IMR-90 (cell line): Measurements from ENCODE around the gene TTC3. TPM values are rescaled to one million over a fixed set of nuclear protein-coding genes. Genes with fewer than 3 reads are reported as not detected.

Experiments
- ATAC-seq: fragments of 200-7000 bp; cut with Tn5 transposase; 2 replicates; pipeline ENCODE4 v1.9.1; 2020; ENCODE audit warnings: low read depth, mild to moderate bottlenecking, moderate library complexity
- BruUV-seq: library from RNA; stranded (reverse); fragments of 400-500 nt; replicated peaks from 2 replicates; lab custom pipeline; 2021; lab: Mats Ljungman, UMichigan
- CTCF ChIA-PET: fragments of 300-600 bp; formaldehyde crosslinking; extraction: SDS; loops from one replicate; lab custom pipeline; 2021; ENCODE audit warnings: antibody characterized with exemption; lab: Yijun Ruan, JAX
- POLR2A ChIA-PET: fragments of 300-600 bp; sonication (Branson Sonifier 250); formaldehyde crosslinking; loops from one replicate; lab custom pipeline; 2022; ENCODE audit warnings: antibody characterized with exemption; ENCODE audit not compliant: unreplicated experiment; lab: Charles Lee
- DNase-seq: peaks from one replicate; pipeline ENCODE4 v3.0.0; 2013
- H2AFZ ChIP-seq: replicated peaks from 2 replicates; pipeline ENCODE3; 2013; ENCODE audit warnings: low read length, mild to moderate bottlenecking; ENCODE audit not compliant: poor library complexity
- H2AK5ac ChIP-seq: 2 replicates; pipeline ENCODE4 v1.6.1; 2013; ENCODE audit warnings: low read depth, low read length, inconsistent platforms
- H2AK9ac ChIP-seq: replicated peaks from 2 replicates; pipeline ENCODE3; 2013; ENCODE audit warnings: mild to moderate bottlenecking, low read depth, low read length, moderate library complexity; ENCODE audit not compliant: poor library complexity
- H2BK120ac ChIP-seq: 2 replicates; pipeline ENCODE4 v1.6.1; 2013; ENCODE audit warnings: low read depth, low read length, inconsistent platforms
- H2BK15ac ChIP-seq: 3 replicates; pipeline ENCODE4 v1.6.1; 2013; ENCODE audit warnings: low read depth, low read length, inconsistent platforms
- H2BK20ac ChIP-seq: 2 replicates; pipeline ENCODE4 v1.6.1; 2013; ENCODE audit warnings: low read depth, mild to moderate bottlenecking, inconsistent platforms, low read length, moderate library complexity
- H2BK5ac ChIP-seq: 2 replicates; pipeline ENCODE4 v1.6.1; 2013; ENCODE audit warnings: mild to moderate bottlenecking, low read depth, low read length, inconsistent platforms; ENCODE audit not compliant: poor library complexity, severe bottlenecking
- H3K14ac ChIP-seq: replicated peaks from 2 replicates; pipeline ENCODE4 v1.6.1; 2013; ENCODE audit warnings: low read depth, low read length, inconsistent platforms
- H3K18ac ChIP-seq: 2 replicates; pipeline ENCODE4 v1.6.1; 2013; ENCODE audit warnings: low read depth, low read length, control low read depth
- H3K23ac ChIP-seq: 2 replicates; pipeline ENCODE4 v1.6.1; 2013; ENCODE audit warnings: low read depth, low read length, inconsistent platforms
- H3K27ac ChIP-seq: 2 replicates; pipeline ENCODE4 v1.5.1; 2013; ENCODE audit warnings: mild to moderate bottlenecking, control low read depth, low read length; ENCODE audit not compliant: insufficient read depth
- H3K27me3 ChIP-seq: 2 replicates; pipeline ENCODE4 v1.6.1; 2013; ENCODE audit warnings: low read length; ENCODE audit not compliant: control insufficient read depth, insufficient read depth
- H3K36me3 ChIP-seq: 2 replicates; pipeline ENCODE4 v1.6.1; 2013; ENCODE audit warnings: low read length, mixed read lengths; ENCODE audit not compliant: control insufficient read depth, insufficient read depth
- H3K4ac ChIP-seq: 2 replicates; pipeline ENCODE4 v1.6.1; 2013; ENCODE audit warnings: low read depth, low read length, inconsistent platforms
- H3K4me1 ChIP-seq: 2 replicates; pipeline ENCODE4 v1.6.1; 2013; ENCODE audit warnings: low read length, mixed read lengths; ENCODE audit not compliant: control insufficient read depth, insufficient read depth
- H3K4me2 ChIP-seq: 2 replicates; pipeline ENCODE4 v1.6.1; 2013; ENCODE audit warnings: low read depth, mild to moderate bottlenecking, control low read depth, low read length, moderate library complexity
- H3K4me3 ChIP-seq: 2 replicates; pipeline ENCODE4 v1.5.1; 2013; ENCODE audit warnings: low read depth, mild to moderate bottlenecking, control low read depth, low read length, moderate library complexity; ENCODE audit not compliant: insufficient read depth
- H3K56ac ChIP-seq: 2 replicates; pipeline ENCODE4 v1.6.1; 2013; ENCODE audit warnings: low read length, inconsistent platforms; ENCODE audit not compliant: insufficient read depth; ENCODE audit errors: extremely low read depth
- H3K79me1 ChIP-seq, 2 experiments: 2 replicates each; pipeline ENCODE4 v1.6.1; 2013; ENCODE audit warnings: low read length in 2 of 2, inconsistent platforms in 1 of 2, low read depth in 1 of 2
- H3K9ac ChIP-seq: 2 replicates; pipeline ENCODE4 v1.6.1; 2013; ENCODE audit warnings: low read depth, low read length, control low read depth
- H3K9me1 ChIP-seq: 2 replicates; pipeline ENCODE4 v1.6.1; 2013; ENCODE audit warnings: low read length, inconsistent platforms; ENCODE audit not compliant: insufficient read depth
- H3K9me3 ChIP-seq: 2 replicates; pipeline ENCODE4 v1.6.1; 2013; ENCODE audit warnings: low read length; ENCODE audit not compliant: control insufficient read depth, insufficient read depth
- H4K20me1 ChIP-seq: 2 replicates; pipeline ENCODE4 v1.6.1; 2013; ENCODE audit warnings: low read length, inconsistent platforms; ENCODE audit not compliant: insufficient read depth
- H4K5ac ChIP-seq: 2 replicates; pipeline ENCODE4 v1.6.1; 2013; ENCODE audit warnings: mild to moderate bottlenecking, low read depth, low read length, control low read depth
- H4K8ac ChIP-seq, 2 experiments: 2 replicates each; pipeline ENCODE4 v1.6.1; 2013; ENCODE audit warnings: low read depth in 2 of 2, low read length in 2 of 2, control low read depth in 1 of 2, inconsistent platforms in 1 of 2
- H4K91ac ChIP-seq: 2 replicates; pipeline ENCODE4 v1.6.1; 2013; ENCODE audit warnings: low read depth, low read length, inconsistent platforms; ENCODE audit not compliant: insufficient read depth
- BHLHE40 ChIP-seq: fragments of 150-350 bp; IDR thresholded peaks from 2 replicates; pipeline ENCODE4 v1.6.1; 2016; ENCODE audit warnings: mild to moderate bottlenecking, low read depth, low read length
- CHD1 ChIP-seq: IDR thresholded peaks from 2 replicates; pipeline ENCODE4 v1.6.1; 2012; ENCODE audit warnings: low read depth, low read length, improper control_type of control experiment
- FOS ChIP-seq: fragments of 150-350 bp; IDR thresholded peaks from 2 replicates; pipeline ENCODE4 v1.6.1; 2016; ENCODE audit warnings: low read depth, low read length
- MAFK ChIP-seq: IDR thresholded peaks from 2 replicates; pipeline ENCODE4 v1.6.1; 2012; ENCODE audit warnings: low read depth, low read length, improper control_type of control experiment
- MAZ ChIP-seq: IDR thresholded peaks from 2 replicates; pipeline ENCODE4 v1.6.1; 2012; ENCODE audit warnings: low read depth, mild to moderate bottlenecking, low read length, improper control_type of control experiment, moderate library complexity, borderline replicate concordance
- MXI1 ChIP-seq: IDR thresholded peaks from 2 replicates; pipeline ENCODE4 v1.6.1; 2012; ENCODE audit warnings: low read depth, mild to moderate bottlenecking, low read length, moderate library complexity, borderline replicate concordance
- NFE2L2 ChIP-seq: fragments of 150-350 bp; IDR thresholded peaks from 2 replicates; pipeline ENCODE4 v1.6.1; 2016; ENCODE audit warnings: low read depth, mild to moderate bottlenecking, low read length
- POLR2A ChIP-seq: IDR thresholded peaks from 2 replicates; pipeline ENCODE4 v1.6.1; 2012; ENCODE audit warnings: mild to moderate bottlenecking, low read depth, low read length
- RAD21 ChIP-seq: IDR thresholded peaks from 2 replicates; pipeline ENCODE4 v1.6.1; 2012; ENCODE audit warnings: low read length, improper control_type of control experiment
- RCOR1 ChIP-seq: IDR thresholded peaks from 2 replicates; pipeline ENCODE4 v1.6.1; 2012; ENCODE audit warnings: mild to moderate bottlenecking, low read length, improper control_type of control experiment; ENCODE audit not compliant: insufficient replicate concordance
- RFX5 ChIP-seq: IDR thresholded peaks from 2 replicates; pipeline ENCODE4 v1.8.0; 2012; ENCODE audit warnings: low read depth, mild to moderate bottlenecking, low read length, moderate library complexity
- SMC3 ChIP-seq: fragments of 150-350 bp; IDR thresholded peaks from 2 replicates; pipeline ENCODE4 v1.6.1; 2016; ENCODE audit warnings: low read depth, mild to moderate bottlenecking, antibody characterized with exemption, low read length, moderate library complexity
- WGBS, 2 experiments: methylation state at CpG; one replicate each; pipeline versions ENCODE4 v1.1.5 to v1.1.7; 2013; ENCODE audit warnings: missing lambda C conversion rate in 2 of 2; ENCODE audit not compliant: insufficient read length in 1 of 2; ENCODE audit errors: extremely low coverage in 2 of 2; 5-methylcytosine and 5-hydroxymethylcytosine counted together
- dilution Hi-C: fragments of 300-500 bp; cut with HindIII; formaldehyde crosslinking; loops from one replicate; pipeline ENCODE4 v1.14.3; 2018; ENCODE audit warnings: low sequenced_read_pairs; ENCODE audit not compliant: unreplicated experiment
- in situ Hi-C: fragments of 300-500 bp; cut with MboI; formaldehyde crosslinking; loops from 3 replicates; pipeline ENCODE4 v1.14.3; 2019; ENCODE audit warnings: low sequenced_read_pairs, inconsistent platforms, mixed read lengths
- intact Hi-C: fragments of 100-400 bp; cut with micrococcal nuclease; formaldehyde crosslinking; loops from 2 replicates; pipeline ENCODE4 v1.10.0; 2022
- polyA plus RNA-seq, 3 experiments: library from polyadenylated mRNA; depleted of rRNA; stranded (reverse); fragments of >200 nt; gene quantifications; 2 replicates each; pipeline ENCODE4 v1.2.3, GENCODE V29; 2012; ENCODE audit warnings: low replicate concordance in 1 of 3
- total RNA-seq: library from RNA; depleted of rRNA; stranded (reverse); fragments of >200 nt; gene quantifications from 2 replicates; pipeline ENCODE4 v1.2.3, GENCODE V29; 2012
- TF ChIP-seq, protein P1 (sequence below): conservative IDR thresholded peaks from 2 replicates; pipeline ENCODE4 v1.5.1; 2012; ENCODE audit warnings: mild to moderate bottlenecking, low read depth, low read length, improper control_type of control experiment
- TF ChIP-seq, protein P2 (sequence below): fragments of 150-350 bp; IDR thresholded peaks from 2 replicates; pipeline ENCODE4 v1.6.1; 2017; ENCODE audit warnings: mild to moderate bottlenecking, antibody characterized with exemption, low read length, low read depth

The TTC3 gene
- total and polyA plus RNA-seq, 2 of the 4 experiments (the other 2 are of a cell fraction) = 96.7 to 293 TPM

DNA sequence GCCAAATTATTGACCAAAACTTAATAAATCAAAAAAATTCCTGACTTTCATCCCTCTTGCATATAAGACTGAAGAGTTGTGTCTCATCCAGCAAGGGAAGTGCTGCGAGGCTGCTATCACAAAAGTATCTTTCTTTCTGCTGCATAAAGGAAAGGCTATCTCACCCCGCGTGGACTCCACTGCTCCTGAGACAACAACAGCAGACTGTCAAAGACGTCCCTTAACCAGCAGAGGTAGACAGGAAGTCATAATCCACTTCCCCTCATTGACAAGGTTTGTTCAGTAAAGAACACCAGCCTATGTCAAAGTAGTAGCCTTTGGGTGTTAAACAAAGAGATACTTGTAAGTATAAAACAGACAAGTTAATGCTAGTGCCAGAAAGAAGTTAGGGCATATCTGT lies 164.7 kb downstream of the TTC3 start:
- H2AK5ac ChIP-seq = no peak overlapping the region
- no peak overlapping the region for H4K8ac ChIP-seq
- ChIA-PET POLR2A (no interaction called here), CTCF (no interaction called here)
- no peak overlapping the region for H2BK5ac ChIP-seq
- H4K20me1 ChIP-seq = peaks cover 16% of the 10 kb centered on the region; the same call in 1 of the 2 replicates
- H3K27ac ChIP-seq = no peak overlapping the region
- no peak overlapping the region for H2BK120ac ChIP-seq
- H3K79me1 ChIP-seq = peaks cover 8 to 41% of the 10 kb centered on the region in 2 experiments
- H3K9me1 ChIP-seq = peaks cover 11% of the 10 kb centered on the region; the same call in 1 of the 2 replicates
- TF ChIP-seq CHD1 (no peak), RCOR1 (no peak), BHLHE40 (no peak), MAZ (no peak), POLR2A (no peak), RAD21 (no peak), RFX5 (no peak), MXI1 (no peak), NFE2L2 (no peak), SMC3 (no peak), MAFK (no peak), FOS (no peak)
- TF ChIP-seq, protein P1, sequence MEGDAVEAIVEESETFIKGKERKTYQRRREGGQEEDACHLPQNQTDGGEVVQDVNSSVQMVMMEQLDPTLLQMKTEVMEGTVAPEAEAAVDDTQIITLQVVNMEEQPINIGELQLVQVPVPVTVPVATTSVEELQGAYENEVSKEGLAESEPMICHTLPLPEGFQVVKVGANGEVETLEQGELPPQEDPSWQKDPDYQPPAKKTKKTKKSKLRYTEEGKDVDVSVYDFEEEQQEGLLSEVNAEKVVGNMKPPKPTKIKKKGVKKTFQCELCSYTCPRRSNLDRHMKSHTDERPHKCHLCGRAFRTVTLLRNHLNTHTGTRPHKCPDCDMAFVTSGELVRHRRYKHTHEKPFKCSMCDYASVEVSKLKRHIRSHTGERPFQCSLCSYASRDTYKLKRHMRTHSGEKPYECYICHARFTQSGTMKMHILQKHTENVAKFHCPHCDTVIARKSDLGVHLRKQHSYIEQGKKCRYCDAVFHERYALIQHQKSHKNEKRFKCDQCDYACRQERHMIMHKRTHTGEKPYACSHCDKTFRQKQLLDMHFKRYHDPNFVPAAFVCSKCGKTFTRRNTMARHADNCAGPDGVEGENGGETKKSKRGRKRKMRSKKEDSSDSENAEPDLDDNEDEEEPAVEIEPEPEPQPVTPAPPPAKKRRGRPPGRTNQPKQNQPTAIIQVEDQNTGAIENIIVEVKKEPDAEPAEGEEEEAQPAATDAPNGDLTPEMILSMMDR = no peak
- TF ChIP-seq, protein P2, sequence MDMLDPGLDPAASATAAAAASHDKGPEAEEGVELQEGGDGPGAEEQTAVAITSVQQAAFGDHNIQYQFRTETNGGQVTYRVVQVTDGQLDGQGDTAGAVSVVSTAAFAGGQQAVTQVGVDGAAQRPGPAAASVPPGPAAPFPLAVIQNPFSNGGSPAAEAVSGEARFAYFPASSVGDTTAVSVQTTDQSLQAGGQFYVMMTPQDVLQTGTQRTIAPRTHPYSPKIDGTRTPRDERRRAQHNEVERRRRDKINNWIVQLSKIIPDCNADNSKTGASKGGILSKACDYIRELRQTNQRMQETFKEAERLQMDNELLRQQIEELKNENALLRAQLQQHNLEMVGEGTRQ = no peak
- peaks cover 34% of the 10 kb centered on the region for H3K36me3 ChIP-seq
- intact Hi-C loops = no loop called here
- H3K27me3 ChIP-seq = no peaks in the 10 kb centered on the region
- H3K4me2 ChIP-seq = no peak overlapping the region
- no CpG with 5 or more reads among the region's 4 CpGs for WGBS, 2 experiments
- H3K4ac ChIP-seq = no peak overlapping the region
- H2BK20ac ChIP-seq = no peak overlapping the region
- H3K4me3 ChIP-seq = no peak overlapping the region
- H4K5ac ChIP-seq = no peak overlapping the region
- H2AFZ ChIP-seq = no peak overlapping the region
- H2AK9ac ChIP-seq = no peak overlapping the region
- ATAC-seq = no peak
- BruUV-seq = no TSS peak
- H3K56ac ChIP-seq = no peak overlapping the region
- H3K23ac ChIP-seq = no peak overlapping the region
- H3K9me3 ChIP-seq = no peaks in the 10 kb centered on the region
- H3K4me1 ChIP-seq = no peaks in the 10 kb centered on the region
- dilution Hi-C loops = no loop called here
- H3K9ac ChIP-seq = no peak overlapping the region
- H4K91ac ChIP-seq = no peak overlapping the region
- no peak overlapping the region for H3K18ac ChIP-seq
- no peak overlapping the region for H2BK15ac ChIP-seq
- no peak for DNase-seq
- in situ Hi-C loops = no loop called here
- H3K14ac ChIP-seq = no peak overlapping the region
